GM20000 (cell line): ENCODE measurements around the gene ZDHHC22.

Source experiments
- DNase-seq: peaks from one replicate; pipeline ENCODE4 v3.0.0; 2012; ENCODE audit warnings: low spot score
- TF ChIP-seq, protein P1 (sequence below): IDR thresholded peaks from 2 replicates; pipeline ENCODE4 v1.5.1; 2012; ENCODE audit warnings: mild to moderate bottlenecking, control low read depth; ENCODE audit errors: extremely low read depth, missing control alignments

The ZDHHC22 gene

DNA sequence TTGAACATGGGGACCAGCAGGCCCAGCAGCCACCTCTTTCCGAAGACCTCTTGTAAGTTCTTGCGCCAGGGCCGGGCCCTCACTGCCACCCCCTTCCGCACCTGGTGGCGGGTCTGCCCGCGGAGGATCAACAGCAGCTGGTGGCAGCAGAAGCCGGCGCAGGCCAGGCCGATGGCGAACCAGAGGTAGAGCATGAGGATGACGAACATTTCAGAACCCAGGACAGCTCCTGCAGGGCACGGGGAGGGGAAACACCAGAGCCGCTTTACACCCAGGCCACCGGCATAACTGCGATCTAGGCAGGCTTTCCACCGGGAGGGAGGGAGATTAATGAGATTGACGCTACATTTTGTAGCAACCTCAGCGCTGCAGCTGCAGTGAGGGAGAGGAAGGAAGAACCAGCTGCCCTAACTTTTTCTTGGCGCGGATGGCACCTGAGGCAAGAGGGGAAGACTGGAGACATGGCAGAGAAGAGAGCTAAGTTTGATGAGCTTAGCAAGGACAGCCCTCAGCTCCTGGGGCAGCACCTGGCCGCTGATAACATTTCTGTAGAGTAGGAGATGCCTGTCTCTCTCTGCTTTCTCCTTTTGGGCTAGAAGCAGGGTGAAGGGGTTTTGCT lies 7.8 kb downstream of the ZDHHC22 start:
- DNase-seq, result peak; percentile 86
- TF ChIP-seq, protein P1, sequence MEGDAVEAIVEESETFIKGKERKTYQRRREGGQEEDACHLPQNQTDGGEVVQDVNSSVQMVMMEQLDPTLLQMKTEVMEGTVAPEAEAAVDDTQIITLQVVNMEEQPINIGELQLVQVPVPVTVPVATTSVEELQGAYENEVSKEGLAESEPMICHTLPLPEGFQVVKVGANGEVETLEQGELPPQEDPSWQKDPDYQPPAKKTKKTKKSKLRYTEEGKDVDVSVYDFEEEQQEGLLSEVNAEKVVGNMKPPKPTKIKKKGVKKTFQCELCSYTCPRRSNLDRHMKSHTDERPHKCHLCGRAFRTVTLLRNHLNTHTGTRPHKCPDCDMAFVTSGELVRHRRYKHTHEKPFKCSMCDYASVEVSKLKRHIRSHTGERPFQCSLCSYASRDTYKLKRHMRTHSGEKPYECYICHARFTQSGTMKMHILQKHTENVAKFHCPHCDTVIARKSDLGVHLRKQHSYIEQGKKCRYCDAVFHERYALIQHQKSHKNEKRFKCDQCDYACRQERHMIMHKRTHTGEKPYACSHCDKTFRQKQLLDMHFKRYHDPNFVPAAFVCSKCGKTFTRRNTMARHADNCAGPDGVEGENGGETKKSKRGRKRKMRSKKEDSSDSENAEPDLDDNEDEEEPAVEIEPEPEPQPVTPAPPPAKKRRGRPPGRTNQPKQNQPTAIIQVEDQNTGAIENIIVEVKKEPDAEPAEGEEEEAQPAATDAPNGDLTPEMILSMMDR, result no peak

- no peak for DNase-seq
- TF ChIP-seq, protein P1, result no peak
Observed at GRCh38 chr14:77131871-77132486, 9.6 kb downstream of the ZDHHC22 start.

DNA sequence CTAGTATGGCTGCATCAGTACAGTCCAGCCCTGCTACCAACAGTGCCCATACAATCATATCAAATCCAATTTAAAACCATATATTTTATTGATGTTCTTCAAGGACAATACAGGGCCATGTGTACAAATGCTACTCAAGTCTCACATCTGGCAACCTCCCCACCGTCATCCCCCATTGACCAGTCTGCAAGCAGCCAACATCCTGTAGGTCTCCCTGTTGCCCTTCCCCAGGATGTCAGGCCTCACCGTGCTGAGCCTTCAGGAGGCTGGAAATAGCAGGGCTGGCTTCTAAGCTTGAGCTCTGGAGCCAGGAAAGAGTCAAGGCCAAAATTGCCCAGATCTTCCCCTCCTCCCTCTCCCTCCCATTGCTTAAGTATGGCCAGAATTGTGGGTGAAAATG lies 10.4 kb downstream of the ZDHHC22 start:
- no peak for DNase-seq
- TF ChIP-seq, protein P1, result no peak

DNA sequence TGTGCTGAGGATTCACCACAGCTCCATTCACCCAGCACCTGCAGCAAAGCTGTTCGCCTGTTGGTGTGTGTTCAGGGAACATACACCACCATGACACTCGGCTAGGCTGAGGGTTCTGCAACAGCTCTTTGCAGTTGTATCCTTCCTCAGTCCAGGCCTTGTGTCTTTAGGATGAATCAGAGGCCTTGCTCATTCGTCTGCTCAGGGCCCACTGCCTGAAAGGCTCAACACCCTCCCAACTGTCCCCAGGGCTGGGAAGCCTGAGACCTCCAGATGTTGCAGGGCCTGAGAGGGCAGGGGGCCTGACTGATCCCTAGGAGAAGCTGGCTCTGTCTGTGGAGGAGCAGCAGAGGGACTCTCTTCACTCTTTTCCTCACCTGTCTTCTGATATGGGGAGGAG lies 11.2 kb downstream of the ZDHHC22 start:
- no peak for DNase-seq
- TF ChIP-seq, protein P1, result no peak

- TF ChIP-seq, protein P1, result no peak
- no peak for DNase-seq
Observed at GRCh38 chr14:77128414-77128891, 13.1 kb downstream of the ZDHHC22 start.

- TF ChIP-seq, protein P1, result no peak
- peak; percentile 7 for DNase-seq
Observed at GRCh38 chr14:77126461-77126990, 15.1 kb downstream of the ZDHHC22 start.

DNA sequence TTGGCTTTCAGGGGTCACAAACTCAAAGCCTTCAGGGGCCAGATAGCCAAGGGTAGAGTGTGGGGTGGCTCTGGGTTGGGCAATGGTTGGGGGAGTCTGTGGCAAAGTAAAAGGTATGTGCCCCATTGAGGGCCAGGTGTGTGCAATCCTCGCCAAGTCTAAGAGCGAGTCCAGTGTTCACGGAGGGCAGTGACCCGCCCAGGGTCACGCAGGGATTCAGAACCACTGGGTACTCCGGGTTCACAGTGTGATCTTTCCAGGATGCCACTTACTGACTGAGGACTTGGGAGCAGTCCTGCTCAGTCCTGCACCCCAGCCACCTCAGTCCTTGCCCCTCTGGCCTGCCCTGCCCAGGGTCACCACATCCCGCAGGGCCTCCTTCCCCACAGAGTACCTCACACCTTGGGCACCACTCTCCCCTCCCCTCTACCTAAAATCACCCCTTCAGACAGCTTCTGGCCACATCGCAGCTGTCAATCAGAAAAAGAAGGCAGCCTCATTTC lies 15.7 kb downstream of the ZDHHC22 start:
- peak; percentile 7 for DNase-seq
- TF ChIP-seq, protein P1, result no peak
